HG03139 (cell line): ENCODE data around the gene PDGFC.

Source experiments
- ATAC-seq: cut with Tn5 transposase; IDR thresholded peaks from one replicate; pipeline ENCODE4 v1.9.1; 2021; ENCODE audit not compliant: unreplicated experiment

Gene PDGFC

GRCh38 chr4:156754832-156755570 is 216.6 kb downstream of the PDGFC start:
- no peak for ATAC-seq

- ATAC-seq, result no peak
Measured at GRCh38 chr4:156751486-156751885, 220.1 kb downstream of the PDGFC start.

GRCh38 chr4:156749426-156750403 is 221.9 kb downstream of the PDGFC start:
- no peak for ATAC-seq

- ATAC-seq, result no peak
Measured at GRCh38 chr4:156746111-156746510, 225.5 kb downstream of the PDGFC start.

- ATAC-seq, result no peak
Measured at GRCh38 chr4:156738766-156739165, 232.8 kb downstream of the PDGFC start.

GRCh38 chr4:156734965-156735895 is 236.4 kb downstream of the PDGFC start:
- ATAC-seq, result no peak

- ATAC-seq, result no peak
Measured at GRCh38 chr4:156733582-156733981, 238.0 kb downstream of the PDGFC start.

- ATAC-seq, result no peak
Measured at GRCh38 chr4:156732634-156733033, 239.0 kb downstream of the PDGFC start.

- no peak for ATAC-seq
Measured at GRCh38 chr4:156729416-156729815, 242.2 kb downstream of the PDGFC start.

- ATAC-seq, result no peak
Measured at GRCh38 chr4:156725257-156725656, 246.3 kb downstream of the PDGFC start.

- ATAC-seq, result no peak
Measured at GRCh38 chr4:156723951-156724668, 247.5 kb downstream of the PDGFC start.

- ATAC-seq, result no peak
Measured at GRCh38 chr4:156718226-156718625, 253.4 kb downstream of the PDGFC start.

GRCh38 chr4:156711193-156711590 is 260.4 kb downstream of the PDGFC start:
- ATAC-seq, result no peak
